Left cardiac atrium (tissue), 4 donors: ENCODE results near the gene TNIP2. TPM values are rescaled to one million over a fixed set of nuclear protein-coding genes. Genes with fewer than 3 reads are reported as not detected.
A peak's percentile ranks its signal among the peaks of the same experiment; 100 is the strongest.
"Not testable (repeated sequence)": the region's sequence is repeated elsewhere in the genome, so short reads cannot be mapped to it uniquely, and the experiment has no call there.

Experiments used
- ATAC-seq, 2 donors: fragments of 200-7000 bp; cut with Tn5 transposase; one replicate each; pipeline ENCODE4 v1.9.1; 2020; ENCODE audit warnings: mild to moderate bottlenecking in 2 of 2, moderate library complexity in 2 of 2
- DNase-seq: peaks from one replicate; pipeline ENCODE4 v3.0.0-alpha.2; 2020
- intact Hi-C, 2 donors: fragments of 100-400 bp; cut with DNase I; formaldehyde crosslinking; loops; one replicate each; pipeline versions ENCODE4 v1.14.1 to v1.15.1; 2022 to 2023
- total RNA-seq, 2 donors: library from RNA; stranded (reverse); fragmentation: NEBNext Ultra II Directional; extraction: Animal tissue kit (Norgen Biotek cat#: 25700); gene quantifications; one replicate each; pipeline ENCODE4 v1.2.1, GENCODE V29; 2021
- donor health status: DM: no; HTN: yes; CAD: no.
- donor health status: DM: no; HTN: yes; CAD: no; lungs with severe emphysema.
- donor health status: DM: yes; HTN: yes; CAD: no.
- donor health status: Dilated cardiomyopathy.

TNIP2 gene
- total RNA-seq, 2 donors from 2014 or later: 23.2 to 31.4 TPM

GRCh38 chr4:2733001-2733843 is 22.9 kb downstream of the TNIP2 start:
- peak in 1 of 2 donors; percentile 13 for ATAC-seq
- DNase-seq: no peak
- intact Hi-C loops: no loop called here

GRCh38 chr4:2732526-2732925 is 23.6 kb downstream of the TNIP2 start:
- ATAC-seq (no peak), DNase-seq (no peak)
- intact Hi-C loops: no loop called here

GRCh38 chr4:2731907-2732317 is 24.2 kb downstream of the TNIP2 start:
- DNase-seq (no peak), ATAC-seq (peak; percentile 34 to 37)
- intact Hi-C loops: no loop called here

- intact Hi-C loops: no loop called here
- no peak for ATAC-seq
- no peak for DNase-seq
Observed at GRCh38 chr4:2729533-2729875, 26.6 kb downstream of the TNIP2 start.

GRCh38 chr4:2728806-2729532 is 27.2 kb downstream of the TNIP2 start:
- ATAC-seq: no peak
- intact Hi-C loops: no loop called here
- DNase-seq: no peak

GRCh38 chr4:2728221-2728620 is 27.9 kb downstream of the TNIP2 start:
- no peak for DNase-seq
- no peak for ATAC-seq
- intact Hi-C loops: no loop called here

- DNase-seq, ATAC-seq, intact Hi-C loops: not testable (repeated sequence)
Observed at GRCh38 chr4:2726881-2727280, 29.3 kb downstream of the TNIP2 start.

- no peak for ATAC-seq
- DNase-seq: no peak
- intact Hi-C loops: no loop called here
Observed at GRCh38 chr4:2725380-2725779, 30.8 kb downstream of the TNIP2 start.

- DNase-seq (no peak), ATAC-seq (no peak)
- intact Hi-C loops: no loop called here
Observed at GRCh38 chr4:2723751-2724150, 32.4 kb downstream of the TNIP2 start.

- ATAC-seq (no peak), DNase-seq (no peak)
- intact Hi-C loops: no loop called here
Observed at GRCh38 chr4:2722033-2722432, 34.1 kb downstream of the TNIP2 start.

- ATAC-seq (no peak), DNase-seq (no peak)
Observed at GRCh38 chr4:2721586-2721985, 34.5 kb downstream of the TNIP2 start.

GRCh38 chr4:2716236-2716635 is 39.9 kb downstream of the TNIP2 start:
- no peak for ATAC-seq
- DNase-seq: no peak
- intact Hi-C loops: no loop called here

More at GRCh38 chr4:2721586-2721985, 34.5 kb downstream of the TNIP2 start:
- intact Hi-C loops: no loop called here

GRCh38 chr4:2715426-2715825 is 40.7 kb downstream of the TNIP2 start:
- intact Hi-C loops: no loop called here
- ATAC-seq (peak in 1 of 2 donors; percentile 9), DNase-seq (no peak)

GRCh38 chr4:2714918-2715317 is 41.2 kb downstream of the TNIP2 start:
- no peak for DNase-seq
- ATAC-seq: no peak
- intact Hi-C loops: no loop called here

- DNase-seq (peak; percentile 64), ATAC-seq (peak; percentile 75 to 89)
- intact Hi-C loops: no loop called here
Observed at GRCh38 chr4:2714061-2714770, 41.9 kb downstream of the TNIP2 start.

GRCh38 chr4:2713337-2713736 is 42.8 kb downstream of the TNIP2 start:
- DNase-seq (no peak), ATAC-seq (no peak)
- intact Hi-C loops: no loop called here

GRCh38 chr4:2712261-2712842 is 43.8 kb downstream of the TNIP2 start:
- intact Hi-C loops: no loop called here
- DNase-seq (no peak), ATAC-seq (no peak)

GRCh38 chr4:2702770-2703169 is 53.4 kb downstream of the TNIP2 start:
- DNase-seq (no peak), ATAC-seq (no peak)
- intact Hi-C loops: no loop called here

GRCh38 chr4:2702361-2702760 is 53.8 kb downstream of the TNIP2 start:
- intact Hi-C loops: no loop called here
- no peak for DNase-seq
- ATAC-seq: no peak

- no peak for DNase-seq
- intact Hi-C loops: no loop called here
- no peak for ATAC-seq
Observed at GRCh38 chr4:2700031-2700430, 56.1 kb downstream of the TNIP2 start.
